Activated naive CD8-positive, alpha-beta T cell treated with anti-CD3 and anti-CD28 coated beads for 36 hours (primary cell): ENCODE results near the gene AIM2. TPM values are rescaled to one million over a fixed set of nuclear protein-coding genes. Genes with fewer than 3 reads are reported as not detected.

Experiments
- DNase-seq: peaks from one replicate; pipeline ENCODE4 v3.0.0; 2021
- H3K27ac Mint-ChIP-seq: one replicate; pipeline ENCODE4 v1.8.0; 2022; ENCODE audit warnings: mild to moderate bottlenecking, moderate library complexity, mixed read lengths
- H3K27me3 Mint-ChIP-seq: one replicate; pipeline ENCODE4 v1.8.0; 2022; ENCODE audit warnings: mild to moderate bottlenecking, mixed read lengths
- H3K36me3 Mint-ChIP-seq: one replicate; pipeline ENCODE4 v1.8.0; 2021; ENCODE audit warnings: mild to moderate bottlenecking, mixed read lengths
- H3K4me1 Mint-ChIP-seq: one replicate; pipeline ENCODE4 v1.8.0; 2021; ENCODE audit warnings: mixed read lengths
- H3K4me3 Mint-ChIP-seq: one replicate; pipeline ENCODE4 v1.8.0; 2022; ENCODE audit warnings: mild to moderate bottlenecking, moderate library complexity, mixed read lengths
- H3K9me3 Mint-ChIP-seq: one replicate; pipeline ENCODE4 v1.8.0; 2022; ENCODE audit warnings: mixed read lengths
- total RNA-seq, 2 experiments: library from RNA; stranded (reverse); gene quantifications; one replicate each; pipeline ENCODE4 v1.2.3, GENCODE V29; 2021

AIM2 gene
- total RNA-seq, 2 experiments from 2014 or later = 1.8 TPM

GRCh38 chr1:159089184-159089791 lies 12.7 kb upstream of the AIM2 start:
- no peak overlapping the region for H3K4me3 Mint-ChIP-seq
- DNase-seq = no peak
- no peaks in the 10 kb centered on the region for H3K36me3 Mint-ChIP-seq
- H3K9me3 Mint-ChIP-seq = no peaks in the 10 kb centered on the region
- no peak overlapping the region for H3K27ac Mint-ChIP-seq
- peaks cover 6% of the 10 kb centered on the region for H3K27me3 Mint-ChIP-seq
- peaks cover 31% of the 10 kb centered on the region for H3K4me1 Mint-ChIP-seq

DNA sequence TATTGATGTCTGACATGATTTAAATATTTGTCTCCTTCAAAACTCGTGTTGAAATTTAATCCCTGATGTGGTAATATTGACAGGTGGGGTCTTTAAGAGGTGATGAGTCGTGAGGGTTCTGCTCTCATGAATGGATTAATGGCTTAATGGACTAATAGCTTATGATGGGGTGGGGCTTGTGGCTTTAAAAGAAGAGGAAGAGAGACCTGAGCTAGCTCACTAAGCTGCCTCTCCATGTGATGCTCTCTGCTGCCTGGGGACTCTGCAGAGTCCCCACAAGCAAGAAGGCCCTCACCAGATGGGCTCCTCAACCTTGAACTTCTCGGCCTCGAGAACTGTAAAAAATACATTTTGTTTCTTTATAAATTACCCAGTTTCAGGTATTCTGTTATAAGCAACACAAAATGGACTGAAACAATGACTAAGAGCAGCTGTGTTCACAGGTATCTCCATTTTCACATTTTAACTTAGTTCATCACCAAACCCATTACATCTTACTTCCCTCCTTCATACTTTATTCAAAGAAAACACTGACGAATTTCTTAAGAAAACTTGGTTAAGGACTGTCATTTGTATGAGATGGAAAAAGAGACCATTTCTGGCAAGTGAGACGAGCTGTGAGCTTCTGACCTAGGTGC lies 12.1 kb upstream of the AIM2 start:
- Mint-ChIP-seq H3K27me3 (peaks cover 6% of the 10 kb centered on the region), H3K4me1 (peaks cover 31% of the 10 kb centered on the region), H3K36me3 (no peaks in the 10 kb centered on the region), H3K4me3 (no peak overlapping the region), H3K27ac (no peak overlapping the region), H3K9me3 (no peaks in the 10 kb centered on the region)
- DNase-seq = no peak

DNA sequence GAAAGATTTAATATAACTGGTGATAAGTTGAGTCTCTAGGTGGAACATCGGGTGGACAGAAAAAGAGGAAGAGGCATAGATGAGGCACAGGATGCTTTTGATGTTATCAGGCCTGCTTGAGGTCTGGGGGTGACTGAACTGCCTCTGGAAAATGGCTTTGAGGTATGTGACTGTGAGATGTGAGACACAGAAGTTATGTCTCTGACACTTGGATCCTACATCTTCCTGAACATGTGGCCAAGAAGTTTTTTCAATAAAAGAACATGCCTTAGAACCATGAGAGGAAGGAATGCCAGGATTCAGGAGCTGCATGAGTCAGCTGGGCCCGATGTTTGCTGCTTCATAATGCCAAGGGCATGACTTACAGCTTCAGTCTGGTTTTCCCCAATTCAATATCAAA lies 11.5 kb upstream of the AIM2 start:
- Mint-ChIP-seq H3K4me3 (no peak overlapping the region), H3K36me3 (no peaks in the 10 kb centered on the region), H3K27me3 (peaks cover 7% of the 10 kb centered on the region), H3K27ac (no peak overlapping the region), H3K9me3 (no peaks in the 10 kb centered on the region), H3K4me1 (peaks cover 31% of the 10 kb centered on the region)
- no peak for DNase-seq

GRCh38 chr1:159084867-159085266 lies 8.3 kb upstream of the AIM2 start:
- Mint-ChIP-seq H3K27ac (no peak overlapping the region), H3K4me3 (no peak overlapping the region), H3K4me1 (peaks cover 12% of the 10 kb centered on the region), H3K36me3 (no peaks in the 10 kb centered on the region), H3K9me3 (no peaks in the 10 kb centered on the region), H3K27me3 (peaks cover 10% of the 10 kb centered on the region)
- no peak for DNase-seq

- peaks cover 11% of the 10 kb centered on the region for H3K4me1 Mint-ChIP-seq
- no peak overlapping the region for H3K4me3 Mint-ChIP-seq
- H3K27ac Mint-ChIP-seq = no peak overlapping the region
- no peaks in the 10 kb centered on the region for H3K36me3 Mint-ChIP-seq
- DNase-seq = no peak
- no peaks in the 10 kb centered on the region for H3K9me3 Mint-ChIP-seq
- H3K27me3 Mint-ChIP-seq = peaks cover 10% of the 10 kb centered on the region
These were observed 7.6 kb upstream of the AIM2 start for GRCh38 chr1:159084152-159084551.

- Mint-ChIP-seq H3K27ac (no peak overlapping the region), H3K4me3 (no peak overlapping the region), H3K27me3 (peaks cover 11% of the 10 kb centered on the region), H3K9me3 (no peaks in the 10 kb centered on the region), H3K4me1 (peaks cover 6% of the 10 kb centered on the region), H3K36me3 (no peaks in the 10 kb centered on the region)
- DNase-seq = no peak
These were observed 6.4 kb upstream of the AIM2 start for GRCh38 chr1:159083013-159083412.

DNA sequence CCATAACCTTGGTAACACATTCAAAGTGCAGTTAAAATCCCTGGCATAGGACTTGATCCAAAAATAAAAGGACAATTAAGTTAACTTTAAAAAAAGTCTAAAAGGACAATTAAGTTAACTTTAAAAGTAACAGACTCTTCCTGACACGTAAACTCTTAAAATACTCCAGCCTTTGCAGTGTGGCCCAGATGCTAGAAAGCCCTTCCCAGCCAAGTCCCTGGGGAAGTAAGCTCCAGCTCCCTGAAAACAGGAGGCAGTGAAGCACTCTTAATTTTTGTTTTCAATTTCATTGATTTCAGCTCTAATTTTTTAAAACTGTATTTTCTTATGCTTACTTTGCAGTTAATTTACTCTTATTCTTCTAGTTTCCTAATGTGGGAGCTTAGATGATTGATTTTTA lies 5.1 kb upstream of the AIM2 start:
- peaks cover 17% of the 10 kb centered on the region for H3K4me1 Mint-ChIP-seq
- no peak overlapping the region for H3K4me3 Mint-ChIP-seq
- H3K27me3 Mint-ChIP-seq = peaks cover 10% of the 10 kb centered on the region
- H3K9me3 Mint-ChIP-seq = no peaks in the 10 kb centered on the region
- no peak overlapping the region for H3K27ac Mint-ChIP-seq
- no peak for DNase-seq
- H3K36me3 Mint-ChIP-seq = no peaks in the 10 kb centered on the region

- Mint-ChIP-seq H3K27me3 (peaks cover 17% of the 10 kb centered on the region), H3K9me3 (no peaks in the 10 kb centered on the region), H3K36me3 (no peaks in the 10 kb centered on the region), H3K27ac (no peak overlapping the region), H3K4me1 (peaks cover 23% of the 10 kb centered on the region), H3K4me3 (no peak overlapping the region)
- DNase-seq = no peak
These were observed 3.0 kb upstream of the AIM2 start for GRCh38 chr1:159079525-159079924.

GRCh38 chr1:159077120-159077961 lies 775 bp upstream of the AIM2 start:
- H3K27me3 Mint-ChIP-seq = peaks cover 17% of the 10 kb centered on the region
- H3K4me1 Mint-ChIP-seq = peaks cover 23% of the 10 kb centered on the region
- H3K4me3 Mint-ChIP-seq = peak overlapping the region; percentile 53
- H3K27ac Mint-ChIP-seq = peak overlapping the region; percentile 96
- no peaks in the 10 kb centered on the region for H3K36me3 Mint-ChIP-seq
- no peaks in the 10 kb centered on the region for H3K9me3 Mint-ChIP-seq
- DNase-seq = peak; percentile 85

DNA sequence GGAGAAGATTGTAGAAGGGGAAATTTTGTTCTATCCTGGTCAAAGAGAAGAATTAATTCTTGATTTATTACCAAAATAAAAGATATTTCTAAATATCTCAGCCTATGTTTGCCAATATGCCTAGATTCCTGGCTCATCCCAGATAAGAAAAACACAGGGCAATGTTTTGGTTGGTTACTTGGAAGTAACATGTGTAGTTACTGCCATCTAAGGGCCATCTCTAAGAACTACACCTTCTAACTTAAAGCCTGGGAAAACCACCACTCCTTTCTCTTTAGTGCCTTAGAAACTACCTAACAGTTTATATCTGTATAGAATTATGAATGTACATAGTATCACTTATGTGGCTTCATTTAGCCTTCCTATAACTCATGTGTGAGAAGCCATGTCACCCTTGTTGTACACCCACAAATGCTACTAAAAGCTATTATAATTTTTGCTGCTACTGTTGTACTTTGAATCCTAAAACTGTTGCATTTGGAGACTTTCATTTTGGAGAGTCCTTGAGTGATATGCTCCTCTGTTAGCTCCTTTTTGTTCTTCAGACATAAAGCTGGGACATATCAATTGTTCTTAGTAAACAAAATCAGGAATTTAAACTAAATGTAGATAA lies 4.5 kb downstream of the AIM2 start:
- Mint-ChIP-seq H3K36me3 (no peaks in the 10 kb centered on the region), H3K27me3 (peaks cover 13% of the 10 kb centered on the region), H3K4me1 (peaks cover 22% of the 10 kb centered on the region), H3K4me3 (no peak overlapping the region), H3K27ac (no peak overlapping the region), H3K9me3 (no peaks in the 10 kb centered on the region)
- DNase-seq = no peak

DNA sequence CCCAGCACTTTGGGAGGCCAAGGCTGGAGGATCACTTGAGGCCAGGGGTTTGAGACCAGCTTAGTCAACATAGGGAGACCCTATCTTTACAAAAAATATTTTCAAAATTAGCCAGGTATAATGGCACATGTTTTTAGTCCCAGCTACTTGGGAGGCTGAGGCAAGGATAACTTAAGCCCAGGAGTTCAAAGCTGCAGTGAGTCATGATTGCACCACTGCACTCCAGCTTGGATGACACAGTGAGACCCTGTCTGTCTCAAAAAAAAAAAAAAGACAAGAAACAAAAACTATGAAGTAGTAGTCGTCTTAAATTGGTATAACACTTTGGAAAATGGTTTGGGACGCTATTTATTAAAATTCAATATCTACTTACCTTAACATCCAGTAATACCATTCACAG lies 7.7 kb downstream of the AIM2 start:
- H3K9me3 Mint-ChIP-seq = no peaks in the 10 kb centered on the region
- H3K4me1 Mint-ChIP-seq = peaks cover 15% of the 10 kb centered on the region
- no peak overlapping the region for H3K4me3 Mint-ChIP-seq
- no peak overlapping the region for H3K27ac Mint-ChIP-seq
- H3K27me3 Mint-ChIP-seq = peaks cover 6% of the 10 kb centered on the region
- no peak for DNase-seq
- H3K36me3 Mint-ChIP-seq = no peaks in the 10 kb centered on the region

DNA sequence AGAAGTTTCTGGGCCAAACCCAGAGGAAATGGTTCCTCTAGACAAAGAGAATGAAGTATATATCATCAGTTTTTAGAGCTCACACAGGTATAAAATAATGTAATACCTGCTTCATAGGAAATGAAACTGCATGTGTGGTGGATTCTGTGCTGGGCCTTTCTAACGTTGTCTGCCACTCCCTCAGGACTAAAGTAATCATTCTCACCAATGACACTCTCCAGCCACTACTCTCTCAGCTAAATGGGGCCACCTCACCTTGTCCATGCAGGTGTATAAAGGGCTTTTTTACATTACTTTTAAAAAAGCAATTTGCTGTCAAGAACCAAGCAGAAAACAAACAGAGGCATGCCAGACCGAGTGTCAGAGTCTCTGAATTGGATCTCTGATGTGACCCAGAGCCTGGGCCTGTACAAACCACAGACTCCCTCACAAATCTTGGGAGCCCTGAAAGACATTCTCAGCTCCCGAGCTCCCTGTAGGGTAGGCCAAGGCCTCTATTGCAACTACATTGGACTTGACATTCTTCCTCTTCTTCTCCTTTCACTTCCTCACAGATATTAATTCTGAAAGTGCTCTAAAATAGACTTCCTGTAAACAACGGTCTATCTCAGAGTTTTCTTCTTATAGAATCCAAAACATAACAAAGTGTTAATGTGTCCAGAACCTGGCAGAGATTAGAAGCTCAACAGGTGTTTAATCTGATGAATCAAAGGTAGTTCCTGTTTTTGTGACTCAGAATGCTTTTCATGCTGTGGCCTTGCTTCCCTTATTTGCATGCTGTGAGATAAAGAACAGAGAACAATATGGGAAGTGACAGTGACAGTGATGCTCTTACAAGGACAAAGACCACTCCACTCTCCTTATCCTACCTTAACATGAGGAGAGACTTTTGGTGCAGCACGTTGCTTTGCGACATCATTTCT lies 8.6 kb downstream of the AIM2 start:
- Mint-ChIP-seq H3K4me3 (peak overlapping the region; percentile 33), H3K27me3 (peaks cover 6% of the 10 kb centered on the region), H3K4me1 (peaks cover 15% of the 10 kb centered on the region), H3K36me3 (no peaks in the 10 kb centered on the region), H3K27ac (peak overlapping the region; percentile 69), H3K9me3 (no peaks in the 10 kb centered on the region)
- no peak for DNase-seq

GRCh38 chr1:159066108-159066507 lies 10.5 kb downstream of the AIM2 start:
- Mint-ChIP-seq H3K4me1 (peaks cover 15% of the 10 kb centered on the region), H3K9me3 (no peaks in the 10 kb centered on the region), H3K27ac (no peak overlapping the region), H3K27me3 (no peaks in the 10 kb centered on the region), H3K36me3 (no peaks in the 10 kb centered on the region), H3K4me3 (no peak overlapping the region)
- DNase-seq = no peak

DNA sequence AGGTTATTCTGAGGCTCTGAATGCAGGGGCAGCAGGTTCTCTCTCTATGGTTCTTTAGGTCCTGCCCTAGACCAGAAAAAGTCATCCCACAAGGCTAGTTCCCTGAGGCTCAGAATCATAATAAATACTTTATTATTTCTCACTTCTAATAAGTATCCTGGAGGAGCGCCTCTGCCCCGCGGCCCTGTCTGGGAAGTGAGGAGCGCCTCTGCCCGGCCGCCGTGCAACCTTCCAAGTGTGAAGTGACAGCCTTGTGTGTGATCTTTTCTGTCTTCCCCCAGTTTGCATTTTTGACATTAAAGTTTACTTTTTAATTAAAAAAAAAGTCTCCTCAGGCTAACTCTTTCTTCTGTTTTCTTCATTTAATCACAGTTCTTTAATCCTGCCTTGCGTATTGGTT lies 11.5 kb downstream of the AIM2 start:
- no peak overlapping the region for H3K4me3 Mint-ChIP-seq
- H3K4me1 Mint-ChIP-seq = peaks cover 15% of the 10 kb centered on the region
- no peak for DNase-seq
- H3K27ac Mint-ChIP-seq = no peak overlapping the region
- H3K36me3 Mint-ChIP-seq = no peaks in the 10 kb centered on the region
- H3K27me3 Mint-ChIP-seq = no peaks in the 10 kb centered on the region
- no peaks in the 10 kb centered on the region for H3K9me3 Mint-ChIP-seq
